Activated CD8-positive, alpha-beta memory T cell treated with anti-CD3 and anti-CD28 coated beads, Interleukin-2, amount 10 ng/mL, durations not matched to agents 7 days and 5 days (primary cell): ENCODE measurements around the gene HOXA10. TPM values are rescaled to one million over a fixed set of nuclear protein-coding genes. Genes with fewer than 3 reads are reported as not detected.
A peak's percentile ranks its signal among the peaks of the same experiment; 100 is the strongest.

Experiments used
- ATAC-seq: fragments of 150-1000 bp; cut with Tn5 transposase; one replicate; pipeline ENCODE4 v1.10.0; 2021; ENCODE audit warnings: moderate library complexity
- CTCF ChIA-PET: fragments of 350-600 bp; sonication (Branson Sonifier 250); formaldehyde crosslinking; loops from one replicate; lab custom pipeline; 2021; ENCODE audit warnings: antibody characterized with exemption; lab: Charles Lee
- DNase-seq: peaks from one replicate; pipeline ENCODE4 v3.0.0-alpha.2; 2020
- H3K27ac Mint-ChIP-seq: one replicate; pipeline ENCODE4 v1.8.0; 2021; ENCODE audit warnings: mild to moderate bottlenecking, mixed read lengths
- H3K27me3 Mint-ChIP-seq: one replicate; pipeline ENCODE4 v1.8.0; 2021; ENCODE audit warnings: mixed read lengths
- H3K36me3 Mint-ChIP-seq: one replicate; pipeline ENCODE4 v1.8.0; 2021; ENCODE audit warnings: mild to moderate bottlenecking, mixed read lengths
- H3K4me1 Mint-ChIP-seq: one replicate; pipeline ENCODE4 v1.8.0; 2021; ENCODE audit warnings: mixed read lengths
- H3K4me3 Mint-ChIP-seq: one replicate; pipeline ENCODE4 v1.8.0; 2021; ENCODE audit warnings: mild to moderate bottlenecking, moderate library complexity, mixed read lengths
- H3K9me3 Mint-ChIP-seq: one replicate; pipeline ENCODE4 v1.8.0; 2022; ENCODE audit warnings: low read depth, mixed read lengths
- total RNA-seq, 2 experiments: library from RNA; stranded (reverse); gene quantifications; one replicate each; pipeline ENCODE4 v1.2.3, GENCODE V29; 2021

The HOXA10 gene
- total RNA-seq, 2 experiments from 2014 or later: not detected

DNA sequence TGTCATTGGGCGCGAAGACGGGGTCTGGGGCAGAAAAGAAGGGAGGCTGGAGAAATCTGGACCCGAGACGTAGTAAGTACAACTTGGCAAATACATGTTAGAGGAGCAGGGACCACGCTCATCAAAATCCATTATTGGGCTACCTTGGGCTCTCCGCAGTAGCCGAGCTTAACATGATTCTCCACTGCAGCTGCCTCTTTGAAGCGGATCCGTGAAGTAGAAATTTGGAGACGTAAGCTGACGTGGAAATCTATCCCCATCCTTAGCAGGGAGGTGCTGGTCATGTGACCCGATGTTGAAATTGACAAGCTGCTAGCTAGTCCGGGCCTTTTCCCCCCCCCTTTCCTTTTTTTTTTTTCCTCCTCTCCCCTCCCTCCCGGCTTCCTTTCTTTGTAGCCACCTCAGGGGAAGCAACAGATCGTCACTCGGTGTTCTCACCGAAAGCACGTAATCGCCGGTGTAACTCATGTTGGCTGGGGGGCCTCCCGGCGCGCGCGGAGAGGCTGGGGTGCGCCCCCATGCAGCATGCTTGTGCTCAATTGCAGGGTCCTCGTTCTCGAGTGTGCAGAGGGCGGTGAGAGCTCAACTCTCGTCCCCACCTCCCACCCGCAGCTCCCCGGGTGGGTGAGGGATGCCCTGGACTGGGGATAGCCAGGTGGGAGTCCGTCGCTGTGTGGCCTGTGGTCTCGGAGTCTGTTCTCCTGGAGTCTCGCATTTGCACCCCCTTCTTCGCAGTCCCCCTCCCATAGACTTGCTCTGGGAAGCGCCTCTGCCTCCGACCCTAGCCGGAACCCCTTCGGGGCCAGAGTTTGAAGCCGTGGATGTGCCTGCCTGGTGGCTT lies 11.1 kb upstream of the HOXA10 start, which contains the start of gene HOXA11:
HOXA11 (minus strand) TSS at position 220 of the 841 bp plus-strand sequence; CDS start at position 132, 88 bp downstream.
- H3K36me3 Mint-ChIP-seq: no peaks in the 10 kb centered on the region

DNA sequence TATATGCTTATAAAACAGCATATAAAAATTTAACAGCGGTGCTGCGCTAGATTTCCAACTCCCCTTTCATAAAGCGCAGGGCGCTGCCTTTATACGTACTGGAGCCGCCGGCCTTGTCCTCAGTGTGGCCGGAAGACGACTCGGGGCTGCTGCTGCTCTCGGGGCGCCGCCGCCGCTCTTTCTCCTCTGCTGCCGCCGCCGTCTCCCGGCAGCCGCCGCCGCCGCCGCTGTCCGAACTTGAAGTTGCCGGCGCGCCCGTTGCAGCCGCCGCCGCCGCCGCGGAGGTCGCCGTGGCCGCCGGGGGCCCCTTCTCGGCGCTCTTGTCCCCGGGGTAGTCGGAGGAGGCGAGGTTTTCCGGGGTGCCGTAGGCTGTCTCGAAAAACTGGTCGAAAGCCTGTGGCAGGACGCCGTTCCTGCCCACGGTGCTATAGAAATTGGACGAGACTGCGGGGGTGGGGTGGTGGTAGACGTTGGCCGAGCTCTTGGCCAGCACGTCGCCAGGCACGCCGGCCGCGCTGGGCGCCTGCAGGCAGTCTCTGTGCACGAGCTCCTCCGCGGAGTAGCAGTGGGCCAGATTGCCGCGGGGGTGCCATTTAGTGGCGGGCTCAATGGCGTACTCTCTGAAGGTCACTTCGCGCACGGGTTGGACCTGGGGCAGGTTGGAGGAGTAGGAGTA lies 10.4 kb upstream of the HOXA10 start:
- Mint-ChIP-seq H3K4me3 (peak overlapping the region; percentile 60), H3K27me3 (peaks cover 88% of the 10 kb centered on the region), H3K27ac (peak overlapping the region; percentile 69), H3K9me3 (no peaks in the 10 kb centered on the region), H3K4me1 (peaks cover 32% of the 10 kb centered on the region), H3K36me3 (no peaks in the 10 kb centered on the region)
- DNase-seq (no peak), ATAC-seq (no peak)
- CTCF ChIA-PET: interaction anchor here (0.7 to 2.0 kb wide), 2 partner anchors 11 to 12 kb away, joined by 3 to 13 read pairs; no protein-coding TSS in a partner anchor

More for the DNA sequence above, 11.1 kb upstream of the HOXA10 start, which contains the start of gene HOXA11:
- Mint-ChIP-seq H3K4me1 (peaks cover 28% of the 10 kb centered on the region), H3K4me3 (peak within 1 kb of the TSS; percentile 60), H3K27ac (peak within 1 kb of the TSS; percentile 69), H3K27me3 (peaks cover 90% of the 10 kb centered on the region), H3K9me3 (no peaks in the 10 kb centered on the region)
- CTCF ChIA-PET: interaction anchor here (0.7 to 2.1 kb wide), 2 partner anchors 10 to 11 kb away, joined by 3 to 12 read pairs; no protein-coding TSS in a partner anchor
- no peak for DNase-seq
- no peak for ATAC-seq

GRCh38 chr7:27183682-27184336 lies 9.7 kb upstream of the HOXA10 start:
- H3K4me1 Mint-ChIP-seq: peaks cover 31% of the 10 kb centered on the region
- H3K27me3 Mint-ChIP-seq: peaks cover 88% of the 10 kb centered on the region
- DNase-seq (no peak), ATAC-seq (no peak)
- no peaks in the 10 kb centered on the region for H3K36me3 Mint-ChIP-seq
- no peak overlapping the region for H3K4me3 Mint-ChIP-seq
- CTCF ChIA-PET: interaction anchor here (1.0 to 2.0 kb wide), 2 partner anchors 12 to 23 kb away, joined by 3 to 13 read pairs; no protein-coding TSS in a partner anchor
- no peak overlapping the region for H3K27ac Mint-ChIP-seq
- no peaks in the 10 kb centered on the region for H3K9me3 Mint-ChIP-seq

DNA sequence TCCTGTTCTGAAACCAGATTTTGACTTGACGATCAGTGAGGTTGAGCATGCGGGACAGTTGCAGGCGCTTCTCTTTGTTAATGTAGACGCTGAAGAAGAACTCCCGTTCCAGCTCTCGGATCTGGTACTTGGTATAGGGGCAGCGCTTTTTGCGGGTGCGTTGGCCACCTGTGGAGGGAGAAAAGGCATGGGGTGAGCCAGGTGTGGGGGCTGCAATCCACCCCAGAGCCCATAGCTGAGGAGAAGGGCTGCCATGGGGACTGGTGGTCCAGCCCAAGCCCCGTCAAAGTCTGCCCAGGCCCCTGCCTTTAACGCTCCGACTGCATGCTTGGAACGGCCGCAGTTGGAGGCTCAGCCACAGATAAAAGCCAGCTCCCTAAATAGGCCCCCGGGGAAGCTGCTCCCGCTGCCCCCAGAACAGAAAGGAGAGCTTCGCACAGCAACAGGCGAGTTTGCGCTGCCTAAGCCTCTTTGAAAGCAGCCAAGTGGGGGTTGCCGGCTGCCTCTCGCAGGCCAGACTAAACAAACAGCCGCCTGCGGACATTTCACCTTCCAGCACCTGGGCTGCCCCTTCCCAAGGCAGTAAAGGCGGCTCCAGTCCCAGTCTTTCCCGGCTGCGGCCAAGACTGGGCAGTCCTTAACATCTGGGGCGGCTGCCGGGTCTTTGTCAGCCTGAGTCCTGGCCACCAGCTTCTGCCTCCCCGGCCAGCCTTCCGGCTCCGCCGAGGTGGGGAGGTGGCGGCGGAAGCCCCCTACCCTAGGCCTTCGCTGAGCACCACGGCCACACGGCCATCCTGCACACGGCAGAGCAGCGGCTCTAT lies 9.0 kb upstream of the HOXA10 start:
- H3K36me3 Mint-ChIP-seq: no peaks in the 10 kb centered on the region
- H3K27me3 Mint-ChIP-seq: peaks cover 86% of the 10 kb centered on the region
- no peak for DNase-seq
- H3K27ac Mint-ChIP-seq: no peak overlapping the region
- CTCF ChIA-PET: interaction anchor here (1.0 to 2.0 kb wide), 3 partner anchors 13 to 22 kb away, joined by 3 to 13 read pairs (median 4); no protein-coding TSS in a partner anchor
- peaks cover 24% of the 10 kb centered on the region for H3K4me1 Mint-ChIP-seq
- no peaks in the 10 kb centered on the region for H3K9me3 Mint-ChIP-seq
- ATAC-seq: no peak
- H3K4me3 Mint-ChIP-seq: no peak overlapping the region

DNA sequence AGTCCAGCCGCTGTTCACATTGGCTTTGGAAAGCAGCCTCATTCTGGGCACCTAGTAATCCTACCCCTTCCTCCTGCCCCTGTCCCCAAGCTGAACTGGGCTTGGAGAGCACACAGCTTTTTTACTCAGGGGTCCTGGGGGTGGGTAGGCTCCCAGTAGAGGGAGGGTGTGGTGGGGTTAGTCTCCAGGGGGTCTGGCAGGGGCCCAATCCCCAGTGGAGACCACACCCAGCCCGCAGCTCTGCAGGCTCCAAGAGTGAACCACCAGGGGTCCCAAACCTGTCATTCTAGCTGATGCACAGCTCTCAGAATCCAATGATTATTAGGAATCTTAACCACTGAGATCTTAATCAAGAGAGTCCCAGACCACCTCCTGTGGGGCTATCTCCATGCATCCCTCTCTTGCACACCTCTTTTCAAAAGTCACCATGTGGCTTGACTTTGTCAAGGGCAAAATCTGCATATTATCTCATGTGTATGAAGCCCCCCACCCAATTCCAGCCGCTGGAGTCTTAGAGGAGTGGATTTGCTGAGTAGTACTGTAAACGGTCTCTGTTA lies 8.2 kb upstream of the HOXA10 start:
- Mint-ChIP-seq H3K27ac (no peak overlapping the region), H3K4me1 (peaks cover 20% of the 10 kb centered on the region), H3K9me3 (no peaks in the 10 kb centered on the region), H3K27me3 (peaks cover 86% of the 10 kb centered on the region), H3K4me3 (no peak overlapping the region), H3K36me3 (no peaks in the 10 kb centered on the region)
- ATAC-seq (no peak), DNase-seq (no peak)
- CTCF ChIA-PET: interaction anchor here (1.0 to 2.0 kb wide), 3 partner anchors 14 to 21 kb away, joined by 3 to 13 read pairs (median 4); no protein-coding TSS in a partner anchor

DNA sequence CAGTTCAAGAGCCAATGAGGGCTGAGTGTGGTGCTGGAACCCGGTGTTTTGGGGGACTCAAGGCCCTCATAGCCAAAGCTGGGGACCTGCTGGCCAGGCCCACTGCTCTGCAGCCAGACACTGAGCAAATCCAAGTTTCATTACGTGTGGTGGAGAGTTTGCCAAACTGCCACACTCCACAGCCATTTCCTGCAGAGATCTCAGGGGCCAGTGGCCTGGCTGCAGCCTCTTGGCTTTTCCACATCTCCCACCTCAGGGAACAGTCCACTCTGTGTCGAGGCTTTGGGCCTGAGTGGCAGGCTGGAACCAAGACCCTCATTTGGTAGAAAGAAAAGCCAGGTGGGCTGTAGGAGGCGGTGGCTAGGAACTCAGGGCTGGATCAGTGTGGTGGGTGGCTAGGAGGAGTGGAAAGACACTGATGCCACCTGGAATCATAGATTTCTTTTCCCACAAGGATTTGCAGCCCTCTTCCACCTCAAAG lies 7.7 kb upstream of the HOXA10 start:
- peaks cover 20% of the 10 kb centered on the region for H3K4me1 Mint-ChIP-seq
- no peak overlapping the region for H3K4me3 Mint-ChIP-seq
- no peak overlapping the region for H3K27ac Mint-ChIP-seq
- no peak for DNase-seq
- ATAC-seq: no peak
- CTCF ChIA-PET: interaction anchor here (1.2 kb wide), 1 partner anchor 19 kb away, joined by 4 read pairs; no protein-coding TSS in a partner anchor
- no peaks in the 10 kb centered on the region for H3K36me3 Mint-ChIP-seq
- no peaks in the 10 kb centered on the region for H3K9me3 Mint-ChIP-seq
- peaks cover 85% of the 10 kb centered on the region for H3K27me3 Mint-ChIP-seq

- CTCF ChIA-PET: interaction anchor here (1.0 to 2.4 kb wide), 11 partner anchors 10 to 1221 kb away, joined by 3 to 13 read pairs (median 6); no protein-coding TSS in a partner anchor
These were observed 6.6 kb upstream of the HOXA10 start for GRCh38 chr7:27180431-27181420.

DNA sequence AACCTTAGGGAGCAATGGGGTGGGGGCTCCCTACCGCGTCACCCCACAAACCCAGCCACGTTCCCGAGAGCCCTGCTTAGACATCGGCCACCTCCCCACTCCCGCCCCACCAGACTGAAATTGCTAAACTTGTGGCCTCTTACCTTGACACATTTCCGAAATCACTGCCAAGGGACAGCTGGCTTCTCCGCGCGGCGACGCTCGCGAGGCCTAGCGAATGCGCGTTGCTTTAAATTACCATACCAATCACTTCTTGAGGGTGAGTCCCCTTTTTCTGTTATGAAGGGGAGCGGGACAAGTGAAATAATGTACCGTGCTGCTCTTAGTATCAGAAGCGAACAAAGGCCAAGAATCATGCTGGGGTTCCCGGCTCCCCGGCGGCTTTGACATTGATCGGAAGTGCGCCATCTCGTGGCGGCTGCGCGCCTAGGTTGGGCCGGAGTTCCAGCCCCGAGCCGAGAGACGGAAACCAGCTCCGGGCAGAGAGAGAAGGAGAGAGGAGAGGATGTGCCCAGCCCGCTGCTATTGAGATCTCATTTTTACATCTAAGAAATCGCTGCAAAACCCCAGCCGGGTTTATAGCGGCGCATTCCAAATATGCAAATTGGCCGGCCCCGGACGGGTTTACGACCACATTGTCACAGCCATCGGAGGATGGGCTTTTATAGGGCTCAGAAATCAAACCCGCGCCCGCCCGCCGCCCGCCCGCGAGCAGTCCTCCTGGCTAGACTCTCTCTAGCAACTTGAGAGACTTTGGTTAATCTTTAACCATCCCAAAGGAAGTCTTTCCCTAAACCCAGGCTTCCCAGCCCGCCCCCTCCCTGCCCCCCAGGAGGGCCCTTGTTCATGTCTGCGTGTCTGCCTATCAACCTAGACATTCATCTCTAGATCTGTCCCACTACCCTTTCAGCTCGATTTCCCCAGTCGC lies 5.6 kb upstream of the HOXA10 start:
- Mint-ChIP-seq H3K9me3 (no peaks in the 10 kb centered on the region), H3K36me3 (no peaks in the 10 kb centered on the region), H3K27ac (no peak overlapping the region), H3K4me1 (peaks cover 6% of the 10 kb centered on the region), H3K4me3 (no peak overlapping the region), H3K27me3 (peaks cover 82% of the 10 kb centered on the region)
- ATAC-seq (peak; percentile 68), DNase-seq (peak; percentile 58)
- CTCF ChIA-PET: interaction anchor here (0.9 to 2.4 kb wide), 16 partner anchors 7 to 1287 kb away, joined by 3 to 13 read pairs (median 4); no protein-coding TSS in a partner anchor

More at GRCh38 chr7:27180431-27181420, 6.6 kb upstream of the HOXA10 start:
- Mint-ChIP-seq H3K27ac (no peak overlapping the region), H3K36me3 (no peaks in the 10 kb centered on the region), H3K4me1 (peaks cover 14% of the 10 kb centered on the region), H3K27me3 (peaks cover 84% of the 10 kb centered on the region), H3K9me3 (no peaks in the 10 kb centered on the region), H3K4me3 (no peak overlapping the region)
- ATAC-seq (no peak), DNase-seq (no peak)

- no peak overlapping the region for H3K4me3 Mint-ChIP-seq
- H3K27me3 Mint-ChIP-seq: peaks cover 82% of the 10 kb centered on the region
- DNase-seq: no peak
- no peak overlapping the region for H3K27ac Mint-ChIP-seq
- ATAC-seq: no peak
- CTCF ChIA-PET: interaction anchor here (0.9 to 2.4 kb wide), 13 partner anchors 8 to 1286 kb away, joined by 3 to 13 read pairs (median 4); no protein-coding TSS in a partner anchor
- H3K4me1 Mint-ChIP-seq: peaks cover 4% of the 10 kb centered on the region
- no peaks in the 10 kb centered on the region for H3K36me3 Mint-ChIP-seq
- H3K9me3 Mint-ChIP-seq: no peaks in the 10 kb centered on the region
These were observed 4.9 kb upstream of the HOXA10 start for GRCh38 chr7:27179030-27179429.

- H3K27me3 Mint-ChIP-seq: peaks cover 77% of the 10 kb centered on the region
- DNase-seq (no peak), ATAC-seq (no peak)
- no peaks in the 10 kb centered on the region for H3K36me3 Mint-ChIP-seq
- CTCF ChIA-PET: interaction anchor here (1.7 to 2.4 kb wide), 4 partner anchors 8 to 18 kb away, joined by 4 to 13 read pairs (median 10); no protein-coding TSS in a partner anchor
- peaks cover 4% of the 10 kb centered on the region for H3K4me1 Mint-ChIP-seq
- no peak overlapping the region for H3K27ac Mint-ChIP-seq
- no peak overlapping the region for H3K4me3 Mint-ChIP-seq
- H3K9me3 Mint-ChIP-seq: no peaks in the 10 kb centered on the region
These were observed 4.2 kb upstream of the HOXA10 start for GRCh38 chr7:27178366-27178765.
